ENCODE results near the gene CHRNA7.

The CHRNA7 gene

DNA sequence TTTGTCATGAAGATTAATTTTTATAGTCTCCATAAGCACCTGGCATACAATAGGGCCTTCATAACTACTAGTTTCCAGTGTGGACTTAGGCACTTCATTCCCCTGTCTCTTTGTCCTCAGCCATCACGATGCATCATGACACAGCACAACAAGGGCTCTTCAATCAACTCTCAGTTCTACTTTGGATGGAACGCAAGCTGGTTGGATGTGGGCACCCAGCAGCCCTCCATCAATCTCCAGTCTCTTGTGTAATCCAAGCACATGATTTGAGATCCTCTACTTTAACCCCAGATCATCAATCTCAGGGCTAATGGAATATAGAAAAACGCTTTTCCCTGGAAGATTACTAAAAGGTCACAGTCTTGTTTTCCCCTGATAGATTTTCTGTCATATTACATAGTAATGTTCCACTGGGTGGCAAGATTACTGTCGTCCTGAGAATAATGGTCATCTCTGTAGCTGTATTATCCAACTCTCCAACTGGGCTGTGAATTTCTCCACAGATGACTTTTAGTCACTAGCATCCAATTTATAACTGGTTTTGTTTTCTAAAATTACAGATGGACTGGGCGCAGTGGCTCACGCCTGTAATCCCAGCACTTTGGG lies 22.9 kb upstream of the CHRNA7 start:
- Histone ChIP-seq H3K36me3 (ENCODE audit: insufficient read depth, low read length) (no peaks in the 10 kb centered on the region), H3K4me2 (ENCODE audit: insufficient read depth, low read length) (no peak overlapping the region), H3K4me3 (ENCODE audit: low read depth in 1 of 2, low read length in 2 of 2) (no peak overlapping the region), H3K4me1 (ENCODE audit: insufficient read depth, low read length) (no peaks in the 10 kb centered on the region), H3K9ac (ENCODE audit: low read depth, low read length) (no peak overlapping the region), H3K27me3 (ENCODE audit: insufficient read depth, low read length, poor library complexity) (no peaks in the 10 kb centered on the region), H3K27ac (ENCODE audit: low read length) (no peak overlapping the region), H3K9me3 (ENCODE audit: insufficient read depth, low read length, severe bottlenecking) (no peaks in the 10 kb centered on the region), H2AFZ (ENCODE audit: low read depth, low read length) (no peak overlapping the region), H3K79me2 (ENCODE audit: insufficient read depth, low read length) (no peaks in the 10 kb centered on the region), H4K20me1 (ENCODE audit: insufficient read depth, low read length) (no peaks in the 10 kb centered on the region)
- TF ChIP-seq, protein P1, sequence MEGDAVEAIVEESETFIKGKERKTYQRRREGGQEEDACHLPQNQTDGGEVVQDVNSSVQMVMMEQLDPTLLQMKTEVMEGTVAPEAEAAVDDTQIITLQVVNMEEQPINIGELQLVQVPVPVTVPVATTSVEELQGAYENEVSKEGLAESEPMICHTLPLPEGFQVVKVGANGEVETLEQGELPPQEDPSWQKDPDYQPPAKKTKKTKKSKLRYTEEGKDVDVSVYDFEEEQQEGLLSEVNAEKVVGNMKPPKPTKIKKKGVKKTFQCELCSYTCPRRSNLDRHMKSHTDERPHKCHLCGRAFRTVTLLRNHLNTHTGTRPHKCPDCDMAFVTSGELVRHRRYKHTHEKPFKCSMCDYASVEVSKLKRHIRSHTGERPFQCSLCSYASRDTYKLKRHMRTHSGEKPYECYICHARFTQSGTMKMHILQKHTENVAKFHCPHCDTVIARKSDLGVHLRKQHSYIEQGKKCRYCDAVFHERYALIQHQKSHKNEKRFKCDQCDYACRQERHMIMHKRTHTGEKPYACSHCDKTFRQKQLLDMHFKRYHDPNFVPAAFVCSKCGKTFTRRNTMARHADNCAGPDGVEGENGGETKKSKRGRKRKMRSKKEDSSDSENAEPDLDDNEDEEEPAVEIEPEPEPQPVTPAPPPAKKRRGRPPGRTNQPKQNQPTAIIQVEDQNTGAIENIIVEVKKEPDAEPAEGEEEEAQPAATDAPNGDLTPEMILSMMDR (IDR thresholded peaks at IDR 0.05; ENCODE audit: borderline replicate concordance, extremely low read depth, low read length, poor library complexity, severe bottlenecking) = no peak
- TF ChIP-seq EZH2 (IDR thresholded peaks at IDR 0.05; ENCODE audit: borderline replicate concordance, low read depth, low read length, severe bottlenecking) = no peak
- ATAC-seq (ENCODE audit: insufficient read depth, low read depth) (no peak), DNase-seq (no peak)

DNA sequence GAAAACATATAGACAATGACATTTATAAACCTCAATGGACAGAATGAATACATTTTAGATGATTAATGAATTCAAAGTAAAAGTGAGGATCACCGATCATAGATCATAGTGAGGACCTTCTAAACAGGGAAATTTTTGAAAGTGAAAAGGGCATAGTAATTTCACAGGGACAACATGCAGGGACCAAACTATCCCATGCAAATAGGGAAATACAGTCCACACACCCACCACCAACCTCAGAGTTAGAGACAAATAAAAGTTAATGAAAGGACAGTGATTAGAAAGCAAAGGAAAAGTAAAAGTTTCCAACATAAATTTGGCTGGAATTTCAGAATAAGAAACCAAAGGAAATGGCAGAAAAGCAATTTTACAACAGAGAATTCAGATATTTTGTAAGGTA lies 15.4 kb upstream of the CHRNA7 start:
- Histone ChIP-seq H3K4me3 (ENCODE audit: low read depth in 1 of 2, low read length in 2 of 2) (no peak overlapping the region), H3K27ac (ENCODE audit: low read length) (no peak overlapping the region), H3K36me3 (ENCODE audit: insufficient read depth, low read length) (no peaks in the 10 kb centered on the region), H3K27me3 (ENCODE audit: insufficient read depth, low read length, poor library complexity) (no peaks in the 10 kb centered on the region), H3K4me2 (ENCODE audit: insufficient read depth, low read length) (no peak overlapping the region), H3K9ac (ENCODE audit: low read depth, low read length) (no peak overlapping the region), H3K79me2 (ENCODE audit: insufficient read depth, low read length) (no peaks in the 10 kb centered on the region), H3K9me3 (ENCODE audit: insufficient read depth, low read length, severe bottlenecking) (no peaks in the 10 kb centered on the region), H3K4me1 (ENCODE audit: insufficient read depth, low read length) (no peaks in the 10 kb centered on the region), H2AFZ (ENCODE audit: low read depth, low read length) (no peak overlapping the region), H4K20me1 (ENCODE audit: insufficient read depth, low read length) (no peaks in the 10 kb centered on the region)
- no peak for ATAC-seq (ENCODE audit: insufficient read depth, low read depth)
- TF ChIP-seq EZH2 (IDR thresholded peaks at IDR 0.05; ENCODE audit: borderline replicate concordance, low read depth, low read length, severe bottlenecking) = no peak
- no peak for DNase-seq

DNA sequence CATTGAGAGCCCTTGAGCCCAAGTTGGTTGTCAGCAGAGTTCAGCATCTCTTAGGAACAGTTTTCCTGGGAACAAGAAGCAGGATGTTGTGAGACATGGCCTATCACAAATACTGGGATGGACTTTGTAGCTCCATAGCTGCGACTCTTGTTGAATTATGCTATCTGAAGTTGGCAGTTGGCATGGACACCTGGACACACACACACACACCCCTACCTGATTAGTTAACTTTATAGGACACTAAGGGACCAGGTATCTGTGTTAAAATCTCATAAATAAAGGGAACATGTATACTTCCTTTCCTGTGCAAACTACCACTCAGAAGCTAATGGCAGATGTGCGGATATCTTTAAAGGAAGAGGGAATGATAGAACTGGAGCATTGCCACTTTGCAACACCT lies 10.2 kb upstream of the CHRNA7 start:
- peaks cover 8% of the 10 kb centered on the region for H3K27me3 ChIP-seq (ENCODE audit: insufficient read depth, low read length, poor library complexity)
- ATAC-seq (ENCODE audit: insufficient read depth, low read depth) = no peak

DNA sequence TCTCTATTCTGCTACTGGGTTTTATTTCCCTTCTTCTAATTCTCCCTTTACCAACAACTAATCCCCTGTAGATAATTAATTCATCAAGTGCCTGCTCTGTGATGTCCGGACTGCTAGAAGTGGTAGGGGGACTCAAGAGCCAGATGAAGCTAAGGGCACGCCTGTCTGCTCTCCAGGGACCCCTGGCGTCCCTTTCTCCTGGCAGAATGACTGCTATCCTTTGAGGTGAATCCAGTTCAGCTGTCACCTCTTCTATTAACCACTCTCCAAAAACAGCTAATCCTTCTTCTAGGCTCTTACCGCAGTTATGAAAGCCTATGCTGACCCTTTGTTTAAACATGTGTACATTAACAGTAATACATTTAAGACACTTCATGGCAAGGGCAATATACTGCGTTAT lies 1.4 kb upstream of the CHRNA7 start:
- Histone ChIP-seq H3K36me3 (ENCODE audit: insufficient read depth, low read length) (no peaks in the 10 kb centered on the region), H3K79me2 (ENCODE audit: insufficient read depth, low read length) (no peaks in the 10 kb centered on the region), H3K27ac (ENCODE audit: low read length) (no peak overlapping the region), H3K4me3 (ENCODE audit: low read depth in 1 of 2, low read length in 2 of 2) (no peak overlapping the region), H3K9ac (ENCODE audit: low read depth, low read length) (no peak overlapping the region), H2AFZ (ENCODE audit: low read depth, low read length) (no peak overlapping the region), H3K9me3 (ENCODE audit: insufficient read depth, low read length, severe bottlenecking) (no peaks in the 10 kb centered on the region), H4K20me1 (ENCODE audit: insufficient read depth, low read length) (no peaks in the 10 kb centered on the region), H3K4me1 (ENCODE audit: insufficient read depth, low read length) (no peaks in the 10 kb centered on the region), H3K4me2 (ENCODE audit: insufficient read depth, low read length) (no peak overlapping the region), H3K27me3 (ENCODE audit: insufficient read depth, low read length, poor library complexity) (peaks cover 4% of the 10 kb centered on the region)
- no peak for TF ChIP-seq EZH2 (IDR thresholded peaks at IDR 0.05; ENCODE audit: borderline replicate concordance, low read depth, low read length, severe bottlenecking)
- TF ChIP-seq, protein P1 (IDR thresholded peaks at IDR 0.05; ENCODE audit: borderline replicate concordance, extremely low read depth, low read length, poor library complexity, severe bottlenecking) = no peak
- ATAC-seq (ENCODE audit: insufficient read depth, low read depth) (no peak), DNase-seq (no peak)

More for the DNA sequence above, 10.2 kb upstream of the CHRNA7 start:
- TF ChIP-seq, protein P1 (IDR thresholded peaks at IDR 0.05; ENCODE audit: borderline replicate concordance, extremely low read depth, low read length, poor library complexity, severe bottlenecking) = no peak
- H3K79me2 ChIP-seq (ENCODE audit: insufficient read depth, low read length) = no peaks in the 10 kb centered on the region
- no peak for DNase-seq
- H2AFZ ChIP-seq (ENCODE audit: low read depth, low read length) = no peak overlapping the region
- H3K36me3 ChIP-seq (ENCODE audit: insufficient read depth, low read length) = no peaks in the 10 kb centered on the region
- no peak overlapping the region for H3K4me3 ChIP-seq (ENCODE audit: low read depth in 1 of 2, low read length in 2 of 2)
- no peaks in the 10 kb centered on the region for H3K4me1 ChIP-seq (ENCODE audit: insufficient read depth, low read length)
- no peak overlapping the region for H3K27ac ChIP-seq (ENCODE audit: low read length)
- H3K9me3 ChIP-seq (ENCODE audit: insufficient read depth, low read length, severe bottlenecking) = no peaks in the 10 kb centered on the region
- no peak overlapping the region for H3K4me2 ChIP-seq (ENCODE audit: insufficient read depth, low read length)
- no peaks in the 10 kb centered on the region for H4K20me1 ChIP-seq (ENCODE audit: insufficient read depth, low read length)
- no peak overlapping the region for H3K9ac ChIP-seq (ENCODE audit: low read depth, low read length)
